ENCODE measurements around the gene GUCA2A. TPM values are rescaled to one million over a fixed set of nuclear protein-coding genes. Genes with fewer than 3 reads are reported as not detected.

GUCA2A gene
- polyA plus RNA-seq, 3 donors = not detected

DNA sequence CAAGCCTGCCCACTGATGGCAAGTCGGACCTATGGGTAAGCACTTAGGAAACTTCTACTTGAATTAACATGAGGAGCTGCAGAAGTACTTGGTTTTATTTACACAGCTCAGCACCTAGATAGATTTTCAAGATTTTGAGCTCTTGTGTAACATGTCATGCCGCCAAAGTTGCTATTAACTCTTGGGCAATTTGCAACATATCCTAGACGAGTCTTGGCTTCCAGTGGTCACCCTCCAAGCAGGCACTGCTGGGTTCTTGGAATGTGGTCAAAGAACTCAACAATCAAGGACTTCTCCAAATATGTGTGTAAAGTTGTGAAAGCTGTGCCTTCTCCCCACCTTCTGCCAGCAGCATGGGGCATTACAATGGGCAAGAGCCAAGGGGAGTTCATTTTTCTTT, 29.1 kb downstream of the GUCA2A start:
- no peak for DNase-seq (ENCODE audit: low read depth in 3 of 3, low spot score in 2 of 3)

DNA sequence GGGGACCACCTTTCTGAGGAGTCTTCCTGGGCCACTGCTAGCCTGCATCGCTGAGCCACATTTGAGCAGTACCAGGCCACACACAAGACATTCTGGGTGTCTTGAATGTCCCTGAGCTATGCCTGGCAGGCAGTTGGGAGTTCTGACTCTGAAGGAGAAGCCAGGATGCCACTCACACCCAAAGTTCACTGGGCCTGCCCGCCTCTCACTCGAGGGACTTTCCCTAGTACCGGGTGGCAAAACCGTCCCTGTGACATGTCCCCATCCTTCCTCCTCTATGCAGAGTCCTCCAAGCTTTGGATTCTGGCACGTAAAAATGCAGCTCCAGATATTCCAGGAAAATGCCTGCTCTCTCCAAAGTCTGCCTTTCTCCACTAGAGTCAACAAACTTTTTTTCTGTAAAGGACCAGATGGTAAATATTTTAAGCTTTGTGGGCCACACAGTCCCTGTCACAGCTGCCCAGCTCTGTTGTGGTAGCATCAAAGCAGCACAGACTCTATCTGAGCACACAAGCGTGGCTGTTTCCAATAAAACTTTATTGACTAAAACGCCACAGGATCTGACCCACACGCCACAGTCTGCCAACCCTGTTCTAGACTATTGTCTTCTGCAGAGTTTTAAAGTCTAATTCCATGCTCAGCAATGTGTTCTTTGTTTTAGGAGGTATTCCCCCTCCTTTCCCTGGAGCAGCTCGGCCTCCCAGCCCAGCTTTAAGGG, 30.6 kb downstream of the GUCA2A start:
- DNase-seq (ENCODE audit: low read depth in 3 of 3, low spot score in 2 of 3) = no peak

DNA sequence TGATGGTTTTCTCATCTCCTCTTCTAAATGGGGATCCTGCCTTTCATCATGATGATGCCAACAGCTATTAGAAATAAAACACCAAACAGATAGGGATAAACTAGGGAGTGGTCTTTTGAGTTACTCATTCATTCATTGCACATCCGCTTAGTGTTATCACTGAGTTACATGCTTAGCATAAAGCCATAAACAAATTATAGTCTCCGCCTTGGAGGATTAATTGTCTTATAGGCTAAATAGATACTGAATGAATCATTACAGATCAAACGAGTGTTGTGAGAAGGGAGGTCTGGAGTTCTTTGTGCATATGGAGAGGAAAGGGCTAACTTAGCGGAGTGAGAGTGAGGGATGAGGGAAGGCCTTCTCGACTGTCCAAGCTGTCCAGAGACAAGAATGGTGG, 31.2 kb downstream of the GUCA2A start:
- DNase-seq (ENCODE audit: low read depth in 3 of 3, low spot score in 2 of 3) = no peak

DNA sequence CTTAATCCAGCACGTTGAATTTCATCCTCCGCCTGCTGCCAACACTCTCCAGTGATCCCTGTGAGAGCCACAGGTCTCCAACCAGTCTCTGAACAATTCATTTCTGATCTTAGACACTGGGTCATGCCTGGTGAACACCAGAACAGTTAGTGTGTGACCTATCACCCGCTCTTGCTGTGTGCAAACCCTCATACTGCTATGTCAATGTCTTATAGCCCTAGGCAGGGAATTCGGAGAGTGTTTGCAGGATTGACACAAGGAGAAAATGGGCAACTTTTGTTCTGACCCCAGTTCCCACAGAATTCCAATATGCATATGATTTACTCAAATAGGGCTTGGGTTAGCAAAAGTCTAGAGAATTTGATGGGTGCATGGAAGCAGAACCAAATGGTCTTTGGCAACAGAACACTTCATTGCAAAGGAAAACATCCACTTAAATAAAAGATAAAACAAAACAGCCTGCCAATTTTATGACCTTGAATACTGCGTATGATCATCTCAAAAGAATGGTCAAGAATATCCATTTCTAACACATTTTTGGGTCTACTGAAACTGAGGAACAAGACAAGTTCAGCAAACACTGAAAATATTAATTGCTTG, 34.4 kb downstream of the GUCA2A start:
- no peak for DNase-seq (ENCODE audit: low read depth in 3 of 3, low spot score in 2 of 3)

GRCh38 chr1:42128964-42129363, 35.6 kb downstream of the GUCA2A start:
- DNase-seq (ENCODE audit: low read depth in 3 of 3, low spot score in 2 of 3) = no peak

GRCh38 chr1:42128499-42128898, 36.0 kb downstream of the GUCA2A start:
- no peak for DNase-seq (ENCODE audit: low read depth in 3 of 3, low spot score in 2 of 3)

- no peak for DNase-seq (ENCODE audit: low read depth in 3 of 3, low spot score in 2 of 3)
These were observed 36.8 kb downstream of the GUCA2A start for GRCh38 chr1:42127767-42128166.

DNA sequence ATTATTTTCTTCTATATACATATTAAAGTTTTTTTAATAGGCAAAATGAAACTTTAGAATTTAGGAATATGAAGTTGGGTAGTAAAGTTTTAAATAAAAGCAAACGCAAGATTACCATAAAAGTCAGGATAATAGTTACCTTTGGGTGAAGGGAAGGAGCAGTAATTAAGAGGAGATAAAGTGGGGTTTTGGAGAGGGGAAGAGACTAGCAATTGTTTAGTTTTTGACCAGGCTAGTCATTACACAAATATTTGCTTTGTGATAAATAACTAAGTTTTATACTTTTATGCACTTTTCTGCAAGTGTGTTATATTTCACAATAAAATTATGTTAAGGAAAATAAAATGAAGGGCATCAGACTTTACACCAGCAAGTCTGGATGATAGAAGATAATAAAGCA, 39.0 kb downstream of the GUCA2A start:
- DNase-seq (ENCODE audit: low read depth in 3 of 3, low spot score in 2 of 3) = no peak

GRCh38 chr1:42122408-42122807, 42.1 kb downstream of the GUCA2A start:
- DNase-seq (ENCODE audit: low read depth in 3 of 3, low spot score in 2 of 3) = no peak

DNA sequence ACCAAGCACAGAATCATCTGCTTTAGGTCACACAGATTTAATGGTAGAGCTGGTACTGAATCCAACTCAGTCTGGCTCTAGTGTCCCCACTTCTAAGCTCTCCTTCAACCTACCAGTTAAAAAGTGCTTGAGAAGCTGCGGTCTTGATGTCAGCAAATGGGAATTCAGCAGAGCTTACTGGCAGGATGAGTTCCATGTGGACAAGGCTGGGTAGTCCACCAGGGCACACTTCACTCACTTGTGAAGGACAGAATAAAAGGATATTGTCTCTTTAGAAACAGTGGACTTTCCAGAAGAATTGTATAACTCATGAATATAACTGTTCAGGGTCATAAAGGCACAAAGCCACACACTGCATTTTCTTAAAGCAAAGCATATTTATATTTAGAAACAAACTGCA, 46.4 kb downstream of the GUCA2A start:
- no peak for DNase-seq (ENCODE audit: low read depth in 3 of 3, low spot score in 2 of 3)

DNA sequence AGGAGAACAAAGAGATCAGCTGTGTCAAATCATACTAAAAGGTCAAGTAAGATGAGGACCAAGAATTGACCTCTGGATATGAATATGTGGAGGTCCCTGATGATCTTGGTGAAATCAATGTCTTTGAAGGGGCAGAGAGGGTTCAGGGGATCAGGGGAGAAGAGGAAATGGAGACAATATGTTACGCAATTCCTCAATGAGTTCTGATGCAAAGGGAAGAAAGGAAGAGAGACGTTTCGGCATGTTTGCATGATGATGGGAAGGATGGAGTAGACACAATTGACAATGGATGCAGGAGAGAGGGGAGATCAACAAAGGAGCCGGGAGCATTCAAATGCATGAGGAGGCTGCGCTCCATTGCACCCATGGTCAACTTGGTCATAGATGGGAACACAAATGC, 47.3 kb downstream of the GUCA2A start:
- no peak for DNase-seq (ENCODE audit: low read depth in 3 of 3, low spot score in 2 of 3)

DNA sequence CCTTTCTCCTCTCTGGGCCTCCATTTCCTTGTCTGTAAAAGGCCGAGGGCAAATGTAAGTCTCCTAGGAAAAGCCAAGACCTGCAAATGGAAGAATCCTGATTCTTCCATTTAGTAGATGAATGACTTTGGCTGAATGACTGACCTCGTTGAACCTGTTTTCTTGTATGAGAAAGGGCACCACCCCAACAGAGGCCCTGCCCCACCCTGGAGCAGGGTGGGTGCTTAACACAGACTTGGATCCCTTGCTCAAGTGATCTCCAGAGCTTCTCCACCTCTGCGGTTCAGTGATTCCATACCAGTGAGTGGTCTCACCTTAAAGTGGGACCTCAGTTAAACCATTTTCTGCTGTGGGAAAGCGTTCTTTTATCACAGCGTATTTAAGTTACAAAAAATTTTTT, 50.3 kb downstream of the GUCA2A start:
- DNase-seq (ENCODE audit: low read depth in 3 of 3, low spot score in 2 of 3) = no peak

Other genes with a start within 250 kb of the GUCA2A start
- gene HIVEP3, start 245.8 kb downstream of the GUCA2A start, polyA plus RNA-seq (ENCODE audit: insufficient read length in 3 of 3) = 1 to 10 TPM; 3.6 to 4.9 (median 4.0) TPM
- not detected for gene GUCA2B, start 11.3 kb downstream of the GUCA2A start, polyA plus RNA-seq (ENCODE audit: insufficient read length in 3 of 3)
- 10 to 100 TPM; 40.0 to 41.4 (median 40.9) TPM for gene FOXJ3, start 170.5 kb upstream of the GUCA2A start, polyA plus RNA-seq (ENCODE audit: insufficient read length in 3 of 3)
- gene RIMKLA, start 216.0 kb upstream of the GUCA2A start, polyA plus RNA-seq (ENCODE audit: insufficient read length in 3 of 3) = under 1 TPM; 0.40 to 0.47 (median 0.42) TPM